Left kidney (tissue), 1 donor: Measurements from ENCODE around the gene PSEN1. TPM values are rescaled to one million over a fixed set of nuclear protein-coding genes. Genes with fewer than 3 reads are reported as not detected.

Source experiments
- polyA plus RNA-seq: library from polyadenylated mRNA; unstranded; fragments of 120-200 nt; gene quantifications from one replicate; pipeline ENCODE4 v1.2.1, GENCODE V29; 2013; ENCODE audit not compliant: insufficient read length

Gene PSEN1
- polyA plus RNA-seq, 1 donor: 73.9 TPM

Other genes with a start within 250 kb of the PSEN1 start
- 5.3 TPM for gene DPF3, start 242.4 kb upstream of the PSEN1 start, polyA plus RNA-seq
- 19.6 TPM for gene DCAF4, start 210.0 kb upstream of the PSEN1 start, polyA plus RNA-seq
- 20.0 TPM for gene ZFYVE1, start 109.4 kb upstream of the PSEN1 start, polyA plus RNA-seq
- 227 TPM for gene RBM25, start 78.0 kb upstream of the PSEN1 start, polyA plus RNA-seq
- 38.4 TPM for gene PAPLN, start 101.0 kb downstream of the PSEN1 start, polyA plus RNA-seq